Measurements from ENCODE around the gene OR51A2. TPM values are rescaled to one million over a fixed set of nuclear protein-coding genes. Genes with fewer than 3 reads are reported as not detected.

OR51A2 gene
- total and polyA plus RNA-seq, 8 donors, result not detected

DNA sequence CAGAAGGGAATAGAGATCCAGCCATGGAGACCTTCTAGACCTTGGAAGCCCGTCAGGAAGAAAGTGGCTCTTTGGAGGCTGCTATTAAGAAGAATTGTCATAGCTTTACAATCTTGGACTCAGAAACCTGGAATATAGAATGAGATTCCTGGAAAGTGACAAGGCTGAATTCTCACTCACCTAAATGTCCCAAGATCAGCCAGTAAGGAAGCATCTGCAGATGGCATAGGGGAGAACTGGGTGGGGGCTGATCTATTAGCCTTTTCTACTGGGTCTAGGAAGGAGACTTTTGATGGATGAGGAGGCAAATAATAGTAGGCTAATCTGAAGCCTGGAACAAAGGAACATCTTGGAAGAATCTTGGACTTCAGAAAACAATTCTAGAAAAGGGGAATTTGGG is 31.3 kb downstream of the OR51A2 start, which contains the start of gene OR51G1:
TSS of gene OR51G1 (minus strand) at position 101 of the 400 bp plus-strand sequence. CDS start at position 101, 0 bp downstream.
- FAIRE-seq, result no peak
- ATAC-seq, result no peak
- H3K4me3 ChIP-seq, result no peak within 1 kb of the TSS
- H3K9me3 ChIP-seq, result no peaks in the 10 kb centered on the region
- TF ChIP-seq, protein P1, sequence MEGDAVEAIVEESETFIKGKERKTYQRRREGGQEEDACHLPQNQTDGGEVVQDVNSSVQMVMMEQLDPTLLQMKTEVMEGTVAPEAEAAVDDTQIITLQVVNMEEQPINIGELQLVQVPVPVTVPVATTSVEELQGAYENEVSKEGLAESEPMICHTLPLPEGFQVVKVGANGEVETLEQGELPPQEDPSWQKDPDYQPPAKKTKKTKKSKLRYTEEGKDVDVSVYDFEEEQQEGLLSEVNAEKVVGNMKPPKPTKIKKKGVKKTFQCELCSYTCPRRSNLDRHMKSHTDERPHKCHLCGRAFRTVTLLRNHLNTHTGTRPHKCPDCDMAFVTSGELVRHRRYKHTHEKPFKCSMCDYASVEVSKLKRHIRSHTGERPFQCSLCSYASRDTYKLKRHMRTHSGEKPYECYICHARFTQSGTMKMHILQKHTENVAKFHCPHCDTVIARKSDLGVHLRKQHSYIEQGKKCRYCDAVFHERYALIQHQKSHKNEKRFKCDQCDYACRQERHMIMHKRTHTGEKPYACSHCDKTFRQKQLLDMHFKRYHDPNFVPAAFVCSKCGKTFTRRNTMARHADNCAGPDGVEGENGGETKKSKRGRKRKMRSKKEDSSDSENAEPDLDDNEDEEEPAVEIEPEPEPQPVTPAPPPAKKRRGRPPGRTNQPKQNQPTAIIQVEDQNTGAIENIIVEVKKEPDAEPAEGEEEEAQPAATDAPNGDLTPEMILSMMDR (IDR thresholded peaks at IDR 0.05), result no peak
- intact Hi-C loops (cut with DNase I), result no loop called here
- no peaks in the 10 kb centered on the region for H3K27me3 ChIP-seq
- DNase-seq, result no peak
- no peaks in the 10 kb centered on the region for H3K4me1 ChIP-seq
- H3K36me3 ChIP-seq, result no peaks in the 10 kb centered on the region
- no peak within 1 kb of the TSS for H3K27ac ChIP-seq
- 60 to 85% methylated on average over 1 of the region's 1 CpG for WGBS, 2 donors

DNA sequence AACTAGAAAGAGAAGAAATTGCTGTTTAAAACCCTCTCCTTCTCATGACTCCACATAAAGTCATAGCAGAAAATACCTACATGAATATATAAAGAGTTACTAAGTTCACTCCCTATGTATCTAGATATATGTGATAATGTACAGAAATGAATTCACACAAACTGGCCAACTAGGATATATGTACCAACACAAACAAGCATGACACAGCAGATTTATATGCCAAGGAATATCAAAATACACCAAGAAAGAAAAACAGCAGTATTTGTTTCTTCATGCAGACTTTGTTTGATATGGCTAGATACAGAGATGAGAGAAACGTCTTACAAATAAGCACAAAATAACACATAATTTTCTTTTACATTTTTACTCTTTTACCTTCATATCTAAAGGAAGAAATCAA is 33.2 kb downstream of the OR51A2 start:
- H3K27me3 ChIP-seq, result no peaks in the 10 kb centered on the region
- no peak for DNase-seq
- intact Hi-C loops (cut with DNase I), result no loop called here
- H3K4me1 ChIP-seq, result no peaks in the 10 kb centered on the region
- no peak overlapping the region for H3K4me3 ChIP-seq
- H3K36me3 ChIP-seq, result no peaks in the 10 kb centered on the region
- no peaks in the 10 kb centered on the region for H3K9me3 ChIP-seq
- no peak for ATAC-seq
- TF ChIP-seq, protein P1 (IDR thresholded peaks at IDR 0.05), result no peak
- no peak overlapping the region for H3K27ac ChIP-seq
- WGBS, 2 donors, result 27 to 38% methylated on average over 1 of the region's 1 CpG
- FAIRE-seq, result no peak

DNA sequence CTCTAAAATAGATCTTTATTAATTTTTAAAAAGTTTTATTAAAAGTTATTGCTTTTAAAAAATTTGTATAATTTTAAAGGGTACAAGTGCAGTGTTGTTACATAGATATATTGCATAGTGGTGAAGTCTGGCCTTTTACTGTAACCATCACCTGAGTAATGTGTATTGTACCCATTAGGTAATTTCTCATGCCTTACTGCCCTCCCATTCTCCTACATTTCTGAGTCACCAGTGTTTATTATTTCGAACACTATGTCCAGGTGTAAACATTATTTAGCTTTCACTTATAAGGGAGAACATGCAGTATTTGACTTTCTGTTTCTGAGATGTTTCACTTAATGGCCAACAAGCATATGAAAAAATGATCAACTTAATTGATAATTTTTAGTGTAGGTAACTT is 33.7 kb downstream of the OR51A2 start:
- Histone ChIP-seq H3K27ac (no peak overlapping the region), H3K4me1 (no peaks in the 10 kb centered on the region), H3K4me3 (no peak overlapping the region), H3K36me3 (no peaks in the 10 kb centered on the region), H3K9me3 (no peaks in the 10 kb centered on the region), H3K27me3 (no peaks in the 10 kb centered on the region)
- intact Hi-C loops (cut with DNase I), result no loop called here
- WGBS, 2 donors, result 61 to 80% methylated on average over 1 of the region's 1 CpG
- TF ChIP-seq, protein P1 (IDR thresholded peaks at IDR 0.05), result no peak
- ATAC-seq (no peak), FAIRE-seq (no peak), DNase-seq (no peak)

DNA sequence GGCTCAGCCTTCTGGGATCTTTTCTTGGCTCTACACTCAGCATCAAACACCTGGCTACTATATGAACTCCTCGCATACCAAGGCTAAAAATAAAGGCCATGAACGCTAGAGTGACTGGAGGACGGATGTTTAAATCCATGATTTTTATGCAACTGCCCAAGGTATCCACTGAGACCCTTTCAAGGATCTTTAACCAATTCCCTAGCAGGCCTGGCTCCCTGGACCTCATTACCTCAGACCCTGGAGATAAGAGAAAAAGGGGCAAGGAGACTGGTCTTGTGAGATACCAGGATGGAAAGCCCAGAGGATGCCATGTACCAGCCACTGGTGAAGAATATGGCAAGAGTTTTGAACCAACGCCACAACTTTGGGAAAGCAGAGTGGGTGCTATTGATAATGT is 36.3 kb downstream of the OR51A2 start, which contains the start of gene OR51G2:
TSS of gene OR51G2 (minus strand) at position 101 of the 400 bp plus-strand sequence. CDS start 3,687 bp downstream, outside the sequence.
- TF ChIP-seq, protein P1 (IDR thresholded peaks at IDR 0.05), result no peak
- Histone ChIP-seq H3K36me3 (no peaks in the 10 kb centered on the region), H3K4me3 (no peak within 1 kb of the TSS), H3K9me3 (no peaks in the 10 kb centered on the region), H3K27me3 (no peaks in the 10 kb centered on the region), H3K27ac (no peak within 1 kb of the TSS), H3K4me1 (no peaks in the 10 kb centered on the region)
- DNase-seq (no peak), FAIRE-seq (no peak), ATAC-seq (no peak)
- intact Hi-C loops (cut with DNase I), result no loop called here
- WGBS, 2 donors, result 71 to 87% methylated on average over 4 of the region's 4 CpGs

DNA sequence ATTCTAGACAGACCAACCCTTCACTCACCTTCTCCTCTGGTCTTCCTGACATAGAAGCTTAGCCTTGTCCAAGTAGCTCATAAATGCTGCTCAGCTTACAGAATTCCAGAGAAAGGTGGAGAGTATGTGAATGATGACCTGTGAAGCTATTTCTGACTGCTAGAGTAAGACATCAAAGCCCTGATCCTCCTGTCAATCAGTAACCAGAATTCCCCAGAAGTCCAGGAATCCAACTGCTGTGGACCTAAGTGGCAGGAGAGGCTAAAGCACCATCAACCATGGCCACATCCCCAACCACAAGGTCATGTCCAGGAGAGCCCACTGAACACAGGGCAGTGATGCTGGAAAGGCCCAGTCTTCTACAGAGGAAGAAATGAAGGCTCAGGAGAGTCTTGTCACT is 38.9 kb downstream of the OR51A2 start:
- ATAC-seq (no peak), DNase-seq (no peak), FAIRE-seq (no peak)
- H3K4me3 ChIP-seq, result no peak overlapping the region
- H3K27ac ChIP-seq, result no peak overlapping the region
- H3K9me3 ChIP-seq, result no peaks in the 10 kb centered on the region
- H3K27me3 ChIP-seq, result no peaks in the 10 kb centered on the region
- intact Hi-C loops (cut with DNase I), result no loop called here
- TF ChIP-seq, protein P1 (IDR thresholded peaks at IDR 0.05), result no peak
- H3K4me1 ChIP-seq, result no peaks in the 10 kb centered on the region
- H3K36me3 ChIP-seq, result no peaks in the 10 kb centered on the region

Other genes with a start within 250 kb of the OR51A2 start
- not detected for gene OR51F1, start 185.8 kb downstream of the OR51A2 start, total RNA-seq
- not detected for gene OR51F1, start 185.8 kb downstream of the OR51A2 start, polyA plus RNA-seq
- not detected for gene OR52R1, start 151.3 kb downstream of the OR51A2 start, total RNA-seq
- not detected for gene OR52R1, start 151.3 kb downstream of the OR51A2 start, polyA plus RNA-seq
- not detected for gene OR51F2, start 134.4 kb downstream of the OR51A2 start, total RNA-seq
- gene OR51F2, start 134.4 kb downstream of the OR51A2 start, polyA plus RNA-seq, result not detected
- gene OR51S1, start 106.5 kb downstream of the OR51A2 start, total RNA-seq, result not detected
- gene OR51S1, start 106.5 kb downstream of the OR51A2 start, polyA plus RNA-seq, result not detected
- gene OR51T1, start 73.8 kb downstream of the OR51A2 start, total RNA-seq, result not detected
- gene OR51T1, start 73.8 kb downstream of the OR51A2 start, polyA plus RNA-seq, result not detected
- gene OR51A7, start 51.9 kb downstream of the OR51A2 start, total RNA-seq, result not detected
- gene OR51A7, start 51.9 kb downstream of the OR51A2 start, polyA plus RNA-seq, result not detected
- gene OR51G2, start 36.4 kb downstream of the OR51A2 start, total RNA-seq, result not detected
- not detected for gene OR51G2, start 36.4 kb downstream of the OR51A2 start, polyA plus RNA-seq
- not detected for gene OR51G1, start 31.4 kb downstream of the OR51A2 start, total RNA-seq
- gene OR51G1, start 31.4 kb downstream of the OR51A2 start, polyA plus RNA-seq, result not detected
- gene OR51A4, start 8.1 kb downstream of the OR51A2 start, total RNA-seq, result not detected
- not detected for gene OR51A4, start 8.1 kb downstream of the OR51A2 start, polyA plus RNA-seq
- not detected for gene OR51L1, start 39.1 kb upstream of the OR51A2 start, total RNA-seq
- gene OR51L1, start 39.1 kb upstream of the OR51A2 start, polyA plus RNA-seq, result not detected
- gene OR52J3, start 90.8 kb upstream of the OR51A2 start, total RNA-seq, result not detected
- gene OR52J3, start 90.8 kb upstream of the OR51A2 start, polyA plus RNA-seq, result not detected
- gene OR52E2, start 103.9 kb upstream of the OR51A2 start, total RNA-seq, result not detected
- not detected for gene OR52E2, start 103.9 kb upstream of the OR51A2 start, polyA plus RNA-seq
- gene OR52E1, start 113.9 kb upstream of the OR51A2 start, total RNA-seq, result not detected
- gene OR52E1, start 113.9 kb upstream of the OR51A2 start, polyA plus RNA-seq, result not detected
- gene OR52A5, start 182.6 kb upstream of the OR51A2 start, total RNA-seq, result not detected
- gene OR52A5, start 182.6 kb upstream of the OR51A2 start, polyA plus RNA-seq, result not detected
- not detected for gene OR52A1, start 199.0 kb upstream of the OR51A2 start, total RNA-seq
- not detected for gene OR52A1, start 199.0 kb upstream of the OR51A2 start, polyA plus RNA-seq
- not detected for gene OR51V1, start 245.0 kb upstream of the OR51A2 start, total RNA-seq
- not detected for gene OR51V1, start 245.0 kb upstream of the OR51A2 start, polyA plus RNA-seq